HG03064 (cell line): ENCODE results near the gene COL1A1.

Experiments used
- ATAC-seq: cut with Tn5 transposase; IDR thresholded peaks from one replicate; pipeline ENCODE4 v1.9.1; 2021; ENCODE audit warnings: low read depth; ENCODE audit not compliant: unreplicated experiment

Gene COL1A1

DNA sequence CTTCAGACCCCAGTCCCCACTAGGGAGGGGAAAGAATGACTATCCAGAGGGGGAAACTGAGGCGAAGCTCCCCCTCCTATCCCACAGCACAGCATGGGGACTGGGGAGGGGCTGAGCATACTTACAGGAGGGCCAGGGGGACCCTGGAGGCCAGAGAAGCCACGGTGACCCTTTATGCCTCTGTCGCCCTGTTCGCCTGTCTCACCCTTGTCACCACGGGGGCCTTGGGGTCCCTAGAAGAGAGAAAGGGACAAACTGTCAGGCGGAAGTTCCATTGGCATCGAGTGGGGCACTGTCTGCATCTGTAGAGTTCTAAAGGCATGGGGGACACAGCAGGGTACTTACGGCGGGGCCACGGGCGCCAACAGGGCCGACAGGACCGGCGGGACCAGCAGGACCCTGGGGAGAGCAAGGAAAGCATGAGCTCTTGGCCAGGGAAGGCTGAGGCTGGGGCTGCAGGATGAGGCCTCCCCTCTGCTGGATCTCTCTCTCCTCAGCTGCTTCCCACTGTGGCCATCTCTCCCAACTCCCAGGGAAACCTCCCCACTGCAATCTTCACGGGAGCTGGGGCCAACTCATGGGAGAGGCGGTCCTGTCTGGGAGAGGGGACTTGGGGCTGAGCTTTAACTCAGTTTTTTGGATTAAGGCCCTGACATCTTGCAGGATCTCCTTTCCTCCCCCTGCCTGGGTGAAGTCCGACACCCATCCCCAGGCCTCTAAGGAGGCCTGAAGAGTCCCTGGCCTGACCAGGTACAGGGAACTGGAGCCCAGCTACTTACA is 13.5 kb downstream of the COL1A1 start:
- no peak for ATAC-seq

DNA sequence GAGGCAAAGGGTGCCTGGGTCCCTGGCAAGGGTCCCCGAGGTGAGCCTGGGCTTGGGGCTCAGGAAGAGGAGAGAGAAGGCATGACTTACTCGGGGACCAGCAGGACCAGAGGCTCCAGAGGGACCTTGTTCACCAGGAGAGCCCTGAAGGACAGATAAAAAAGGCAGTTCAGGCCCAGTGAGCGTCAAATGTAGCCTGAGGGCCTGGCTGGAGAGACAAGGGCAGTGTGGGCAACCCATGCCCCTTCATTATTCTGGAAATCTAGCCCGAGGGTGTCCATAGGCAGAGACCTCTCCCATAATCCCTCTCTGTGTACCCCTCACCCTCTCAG is 14.1 kb downstream of the COL1A1 start:
- no peak for ATAC-seq

DNA sequence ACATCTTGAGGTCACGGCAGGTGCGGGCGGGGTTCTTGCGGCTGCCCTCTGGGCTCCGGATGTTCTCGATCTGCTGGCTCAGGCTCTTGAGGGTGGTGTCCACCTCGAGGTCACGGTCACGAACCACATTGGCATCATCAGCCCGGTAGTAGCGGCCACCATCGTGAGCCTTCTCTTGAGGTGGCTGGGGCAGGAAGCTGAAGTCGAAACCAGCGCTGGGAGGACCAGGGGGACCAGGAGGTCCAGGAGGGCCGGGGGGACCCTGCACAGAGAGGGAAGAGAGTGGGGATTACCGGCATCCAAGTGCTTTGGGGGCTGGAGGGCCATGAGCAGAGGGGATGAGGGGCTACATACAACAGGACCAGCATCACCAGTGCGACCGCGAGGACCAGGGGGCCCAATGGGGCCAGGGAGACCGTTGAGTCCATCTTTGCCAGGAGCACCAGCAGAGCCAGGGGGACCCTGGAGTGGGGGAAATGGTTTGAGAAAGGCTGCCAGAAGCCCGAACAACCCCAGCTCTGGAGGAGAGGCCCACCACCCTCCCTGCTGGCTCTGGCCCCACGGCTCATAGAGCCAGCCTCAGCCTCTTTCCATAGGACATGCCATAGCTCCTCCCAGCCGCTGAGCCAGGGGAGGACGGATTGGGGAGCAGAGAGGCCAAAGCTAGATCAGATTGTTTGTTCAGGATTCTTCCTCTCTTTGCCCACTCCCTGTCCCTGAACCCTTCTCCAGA is 14.6 kb downstream of the COL1A1 start:
- ATAC-seq: no peak

DNA sequence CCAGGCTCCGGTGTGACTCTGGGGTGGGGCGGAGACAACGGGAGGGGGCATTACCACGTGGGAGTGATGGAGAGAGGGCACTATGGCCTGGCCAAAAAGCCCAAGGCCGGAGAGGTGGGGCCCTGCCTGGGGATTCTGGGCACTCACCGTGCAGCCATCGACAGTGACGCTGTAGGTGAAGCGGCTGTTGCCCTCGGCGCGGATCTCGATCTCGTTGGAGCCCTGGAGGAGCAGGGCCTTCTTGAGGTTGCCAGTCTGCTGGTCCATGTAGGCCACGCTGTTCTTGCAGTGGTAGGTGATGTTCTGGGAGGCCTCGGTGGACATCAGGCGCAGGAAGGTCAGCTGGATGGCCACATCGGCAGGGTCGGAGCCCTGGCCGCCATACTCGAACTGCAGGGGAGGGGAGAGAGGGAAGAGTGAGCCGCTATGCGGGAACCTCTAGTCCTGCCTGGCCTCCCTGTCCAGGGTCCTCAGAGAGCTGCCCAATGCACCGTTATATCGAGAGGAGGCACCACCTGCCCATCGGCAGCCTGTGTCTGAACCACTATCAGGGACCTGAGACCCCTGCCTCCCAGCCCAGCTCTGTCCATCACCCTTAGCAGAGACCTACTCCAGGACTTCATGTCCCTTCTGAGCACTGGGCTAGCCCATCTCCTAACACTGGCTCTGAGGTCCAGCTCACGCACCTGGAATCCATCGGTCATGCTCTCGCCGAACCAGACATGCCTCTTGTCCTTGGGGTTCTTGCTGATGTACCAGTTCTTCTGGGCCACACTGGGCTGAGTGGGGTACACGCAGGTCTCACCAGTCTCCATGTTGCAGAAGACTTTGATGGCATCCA is 15.6 kb downstream of the COL1A1 start:
- no peak for ATAC-seq

DNA sequence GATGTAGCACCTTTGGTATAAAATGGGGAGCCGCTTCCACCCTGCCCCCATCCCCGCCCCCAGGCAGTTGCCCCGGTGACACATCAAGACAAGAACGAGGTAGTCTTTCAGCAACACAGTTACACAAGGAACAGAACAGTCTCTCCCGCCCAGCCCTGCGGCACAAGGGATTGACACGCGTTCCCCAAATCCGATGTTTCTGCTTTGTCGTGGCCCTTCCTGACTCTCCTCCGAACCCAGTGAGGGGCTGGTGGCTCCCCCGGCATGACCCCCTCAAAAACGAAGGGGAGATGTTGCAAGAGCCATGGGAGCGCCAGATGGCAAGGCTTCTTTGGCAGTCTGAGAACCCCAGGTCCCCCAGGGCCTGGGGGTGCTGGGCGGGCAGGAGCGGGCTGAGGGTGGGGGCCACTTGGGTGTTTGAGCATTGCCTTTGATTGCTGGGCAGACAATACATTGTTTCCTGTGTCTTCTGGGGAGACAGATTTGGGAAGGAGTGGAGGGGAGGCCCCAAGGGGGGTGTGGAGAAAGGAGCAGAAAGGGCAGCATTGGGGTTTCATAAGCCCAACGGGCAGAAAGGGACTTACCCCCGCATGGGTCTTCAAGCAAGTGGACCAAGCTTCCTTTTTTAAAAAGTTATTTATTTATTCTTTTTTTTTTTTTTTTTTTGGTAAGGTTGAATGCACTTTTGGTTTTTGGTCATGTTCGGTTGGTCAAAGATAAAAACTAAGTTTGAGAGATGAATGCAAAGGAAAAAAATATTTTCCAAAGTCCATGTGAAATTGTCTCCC is 16.6 kb downstream of the COL1A1 start:
- no peak for ATAC-seq

DNA sequence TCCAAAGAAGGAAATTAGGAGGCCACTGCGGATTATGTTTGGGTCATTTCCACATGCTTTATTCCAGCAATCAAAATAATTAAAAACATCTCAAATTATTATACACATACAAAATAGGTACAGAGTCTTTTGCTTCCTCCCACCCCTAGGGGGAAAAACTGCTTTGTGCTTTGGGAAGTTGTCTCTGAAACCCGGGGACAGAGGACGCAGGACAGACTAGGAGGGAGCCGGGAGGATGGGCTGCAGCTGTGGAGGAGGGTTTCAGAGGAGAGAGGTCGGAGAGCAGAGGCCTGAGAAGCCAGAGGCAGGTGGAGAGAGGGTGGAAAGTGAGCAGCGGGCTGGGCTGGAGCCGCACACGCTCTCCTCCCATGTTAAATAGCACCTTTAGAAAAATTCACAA is 17.4 kb downstream of the COL1A1 start:
- ATAC-seq: no peak

DNA sequence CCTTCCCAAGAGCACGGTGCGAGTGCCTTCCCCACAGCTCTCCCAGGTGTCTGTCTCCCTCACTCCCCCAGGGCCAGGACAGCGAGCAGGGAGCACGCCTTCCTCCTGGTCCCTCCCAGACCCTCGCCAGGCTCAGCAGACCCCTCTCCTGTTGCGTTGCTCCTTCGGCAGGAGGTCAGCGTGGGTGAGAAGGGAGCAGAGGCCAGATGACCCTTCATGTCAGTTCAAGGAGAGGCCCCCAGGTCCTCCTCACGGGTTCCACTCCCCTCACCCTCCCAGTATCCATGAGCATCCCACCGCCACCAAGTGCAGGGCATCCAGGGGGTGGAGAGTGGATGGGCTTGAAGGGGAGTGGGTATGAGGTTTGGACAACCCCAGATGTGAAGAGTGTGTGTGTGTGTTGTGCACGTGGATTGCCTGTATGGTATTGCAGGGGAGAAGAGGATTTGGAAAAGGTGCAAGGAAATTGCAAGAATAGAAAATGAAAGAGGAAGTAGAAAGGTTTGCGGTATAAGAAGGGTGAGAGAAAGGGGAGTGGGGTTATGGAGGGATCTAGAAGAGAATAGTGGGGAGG is 17.9 kb downstream of the COL1A1 start:
- no peak for ATAC-seq

DNA sequence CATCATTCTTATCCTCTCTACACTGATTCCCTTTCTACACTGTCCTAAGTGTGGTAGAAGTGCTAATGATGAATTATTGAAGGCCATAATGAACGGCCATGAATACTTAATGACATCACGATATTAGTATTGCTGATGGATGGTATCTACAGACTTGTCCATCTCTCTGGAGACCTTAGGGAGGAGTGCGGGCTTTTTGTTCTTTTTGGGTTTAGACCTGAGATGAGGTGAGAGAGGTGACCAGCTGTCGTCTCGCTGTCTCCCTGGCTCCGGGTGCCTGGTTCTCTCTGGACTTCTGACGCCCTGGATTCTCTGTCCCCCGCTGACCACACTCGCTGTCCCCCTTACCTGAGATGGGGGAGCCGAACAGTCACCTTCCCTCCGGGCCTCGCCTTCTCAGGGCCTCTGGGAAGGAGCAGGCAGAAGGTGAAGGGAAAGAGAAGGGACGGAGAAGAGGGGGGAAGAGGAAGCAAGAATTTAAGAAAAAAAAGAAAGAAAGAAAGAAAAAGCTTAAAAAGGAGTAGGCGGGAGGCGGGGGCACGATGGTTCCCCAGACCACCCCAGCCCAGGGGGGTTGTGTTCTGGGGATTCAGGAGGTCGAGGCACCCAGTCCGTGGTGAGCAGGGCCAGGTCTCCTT is 18.5 kb downstream of the COL1A1 start:
- ATAC-seq: no peak

DNA sequence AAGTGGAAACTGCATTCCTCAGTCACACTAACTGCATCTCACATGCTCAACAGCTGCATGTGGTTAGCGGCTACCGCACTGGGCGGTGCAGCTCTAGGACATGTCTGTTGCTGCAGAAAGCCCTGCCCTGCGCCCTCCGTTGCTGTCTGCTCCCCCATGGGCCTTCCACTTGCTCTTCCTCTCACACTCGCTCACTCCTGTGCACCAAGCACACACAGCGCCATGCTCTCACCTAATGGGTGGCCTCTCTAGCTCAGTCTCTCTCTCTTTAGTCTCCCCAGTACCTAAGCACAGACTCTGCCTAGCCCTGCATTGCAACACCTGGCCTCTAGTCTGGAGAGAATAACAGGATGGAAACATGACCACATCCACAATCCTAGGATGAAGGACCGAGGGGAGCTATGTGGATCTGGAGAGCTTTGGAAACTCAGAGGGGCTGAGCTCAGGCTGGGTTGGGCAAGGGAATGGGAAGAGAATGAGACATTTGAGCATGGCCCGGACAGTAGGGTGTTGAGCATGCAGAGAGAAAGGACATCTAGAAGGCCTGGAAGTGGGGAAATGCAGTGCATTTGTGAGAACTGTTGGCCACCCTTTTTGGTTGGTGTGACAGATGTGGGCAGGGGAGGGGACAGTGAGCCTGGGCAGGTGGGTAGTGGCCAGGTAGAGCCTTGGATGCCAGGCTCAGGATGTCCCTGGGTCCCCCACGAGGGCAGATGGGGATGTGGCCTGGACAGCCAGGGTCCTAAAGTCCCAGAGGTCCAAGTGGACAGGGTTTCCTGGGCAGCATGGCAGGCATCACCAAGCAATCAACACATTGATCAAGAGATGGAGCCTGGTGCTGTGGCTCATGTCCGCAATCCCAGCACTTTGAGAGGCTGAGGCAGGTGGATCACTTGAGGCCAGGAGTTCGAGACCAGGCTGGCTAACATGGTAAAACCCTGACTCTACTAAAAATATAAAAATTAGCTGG is 19.6 kb downstream of the COL1A1 start:
- no peak for ATAC-seq

DNA sequence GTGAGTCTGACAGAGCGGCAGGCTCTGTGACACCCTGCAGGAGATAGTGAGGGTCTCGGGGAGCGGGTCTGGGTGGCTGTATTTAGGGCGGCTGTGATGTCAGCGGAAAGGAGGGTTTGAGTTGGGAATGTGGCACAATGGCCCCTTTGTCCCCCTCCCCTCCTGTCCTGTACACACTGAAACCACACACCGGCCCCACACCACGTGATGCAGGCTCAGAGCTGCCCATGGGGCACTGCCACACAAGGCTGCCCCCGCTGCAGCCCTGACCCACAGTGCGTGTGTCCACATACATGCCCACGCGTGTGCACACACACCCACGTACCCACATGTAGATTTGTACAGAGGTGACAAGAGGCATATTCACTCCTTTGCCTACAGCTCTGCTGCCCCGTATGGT is 20.3 kb downstream of the COL1A1 start:
- ATAC-seq: no peak

DNA sequence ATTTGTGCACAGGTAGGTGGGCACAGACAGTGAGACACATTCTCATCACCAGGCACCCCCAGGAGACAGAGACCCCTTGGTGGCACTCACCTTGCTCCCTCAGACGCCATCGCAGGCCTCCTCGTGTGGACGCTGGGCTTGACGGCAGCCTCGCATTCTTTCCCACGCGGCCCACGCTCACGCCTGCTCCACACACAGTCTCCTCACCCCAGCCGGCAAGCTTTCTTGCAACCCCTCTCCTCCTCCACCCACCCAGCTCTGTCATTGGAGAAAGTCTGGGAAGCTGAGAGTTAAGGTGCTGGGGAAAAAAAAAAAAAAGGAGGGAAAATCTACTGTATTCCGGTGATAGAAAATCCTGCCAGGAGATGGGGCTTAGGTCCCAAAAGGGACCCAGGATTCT is 20.8 kb downstream of the COL1A1 start:
- no peak for ATAC-seq

DNA sequence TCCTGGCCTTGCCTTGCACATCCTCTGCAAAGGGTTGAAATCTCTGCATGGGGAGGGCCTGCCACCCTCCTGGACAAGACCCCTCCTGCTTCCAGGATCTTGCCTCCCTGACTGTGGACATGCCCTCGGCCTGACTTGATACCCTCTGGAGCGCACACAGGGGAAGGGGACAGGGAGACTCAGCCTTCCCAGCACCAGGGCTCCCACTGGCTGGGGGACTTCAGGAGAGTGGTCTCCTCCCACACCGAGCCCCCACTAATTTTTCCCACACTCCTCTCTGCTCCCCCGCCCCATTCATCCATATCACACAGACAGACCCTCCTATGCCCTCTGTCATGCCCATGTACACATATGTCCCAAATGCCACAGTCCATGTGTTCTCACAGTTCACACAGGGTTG is 21.3 kb downstream of the COL1A1 start:
- ATAC-seq: no peak

DNA sequence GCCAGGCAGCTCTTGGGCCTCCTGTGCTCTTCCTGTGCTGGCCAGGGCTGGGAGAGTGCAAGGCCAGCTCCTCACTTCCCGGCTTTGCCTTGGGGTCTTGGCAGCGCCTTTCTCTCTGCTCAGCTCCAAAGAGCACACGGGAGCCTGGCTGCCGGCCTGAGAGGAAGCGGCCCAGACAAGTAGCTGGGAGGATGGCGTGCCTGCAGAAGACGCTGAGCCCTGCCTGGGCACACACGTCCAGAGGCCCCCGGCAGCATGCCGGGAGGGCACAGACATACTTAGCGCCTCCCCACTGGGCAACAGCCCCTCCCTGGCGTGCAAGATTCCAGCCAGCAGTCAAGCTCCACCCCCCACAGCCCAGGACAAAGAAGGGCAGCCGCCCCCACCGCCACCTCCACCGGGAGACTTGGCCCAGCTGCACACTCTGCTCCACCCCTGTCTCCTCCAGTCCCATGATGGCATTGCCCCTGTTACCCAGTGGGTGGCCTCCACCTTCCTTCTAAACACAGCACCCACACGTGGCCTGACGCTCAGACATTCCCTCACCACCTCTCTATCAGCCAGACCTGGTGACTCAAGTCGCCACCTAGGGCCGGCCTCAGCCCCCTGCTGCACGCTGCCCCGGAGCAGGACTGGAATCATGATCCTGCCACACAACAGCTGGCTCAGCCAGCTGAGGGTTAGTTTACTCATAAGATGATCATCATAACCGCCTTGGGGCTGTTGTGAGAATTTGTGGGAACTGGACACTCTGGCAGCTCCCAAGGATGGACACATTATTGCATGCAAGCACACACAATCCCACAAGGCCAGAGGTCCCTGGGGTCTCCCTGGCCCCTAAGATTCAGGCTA is 23.2 kb downstream of the COL1A1 start:
- ATAC-seq: no peak

DNA sequence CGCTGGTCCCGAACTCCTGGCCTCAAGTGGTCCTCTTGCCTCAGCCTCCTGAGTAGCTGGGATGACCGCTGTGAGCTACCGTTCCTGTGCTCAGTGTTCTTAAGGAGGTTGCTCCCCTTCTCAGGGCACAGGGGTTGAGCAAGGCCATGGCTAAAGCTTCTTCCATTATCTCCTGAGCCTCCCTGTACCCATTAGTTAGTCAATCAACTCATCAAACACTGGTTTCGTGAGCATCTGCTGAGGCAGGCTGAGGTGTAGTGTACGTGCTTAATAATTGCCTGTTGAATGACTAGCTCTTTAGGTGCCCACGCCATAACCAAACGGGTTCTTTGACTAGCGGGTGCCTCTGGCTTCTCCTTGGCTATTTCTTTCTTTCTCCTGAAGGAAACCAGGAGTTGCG is 24.0 kb downstream of the COL1A1 start:
- ATAC-seq: no peak

DNA sequence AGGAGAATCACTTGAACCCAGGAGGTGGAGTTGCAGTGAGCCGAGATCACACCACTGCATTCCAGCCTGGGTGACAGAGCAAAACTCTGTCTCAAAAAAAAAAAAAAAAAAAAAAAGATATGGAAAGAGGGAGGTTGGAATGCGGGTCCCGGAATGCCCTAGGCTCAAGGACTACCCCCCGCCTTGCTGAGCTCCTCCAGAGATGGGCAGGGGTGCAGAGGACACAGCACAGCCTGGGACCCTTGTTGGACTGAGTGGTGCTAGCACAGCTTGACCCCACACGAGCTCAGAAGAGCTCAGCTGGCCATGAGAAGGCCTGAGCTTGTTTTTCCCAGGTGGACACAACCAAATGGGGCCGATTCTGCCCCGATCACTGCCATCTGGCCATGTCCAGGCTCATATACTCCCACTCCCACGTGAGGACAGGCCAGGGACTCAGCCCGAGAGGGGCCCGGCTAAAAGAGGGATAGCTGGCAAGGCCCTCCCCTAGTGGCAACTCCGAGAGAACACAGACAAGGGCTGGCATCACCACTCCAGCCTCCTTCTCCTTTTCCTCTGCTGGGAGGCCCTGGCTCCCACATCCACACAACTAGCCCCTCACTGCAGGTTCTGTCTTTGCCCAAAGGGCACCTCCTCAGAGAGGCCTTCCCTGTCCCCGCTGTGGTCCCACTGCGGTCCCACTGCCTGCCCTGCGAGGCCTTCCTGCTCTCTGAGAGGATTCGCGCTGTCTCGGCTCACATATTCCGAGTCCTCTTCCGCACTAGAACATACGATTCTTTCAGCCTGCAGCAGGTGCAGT is 24.7 kb downstream of the COL1A1 start:
- no peak for ATAC-seq

DNA sequence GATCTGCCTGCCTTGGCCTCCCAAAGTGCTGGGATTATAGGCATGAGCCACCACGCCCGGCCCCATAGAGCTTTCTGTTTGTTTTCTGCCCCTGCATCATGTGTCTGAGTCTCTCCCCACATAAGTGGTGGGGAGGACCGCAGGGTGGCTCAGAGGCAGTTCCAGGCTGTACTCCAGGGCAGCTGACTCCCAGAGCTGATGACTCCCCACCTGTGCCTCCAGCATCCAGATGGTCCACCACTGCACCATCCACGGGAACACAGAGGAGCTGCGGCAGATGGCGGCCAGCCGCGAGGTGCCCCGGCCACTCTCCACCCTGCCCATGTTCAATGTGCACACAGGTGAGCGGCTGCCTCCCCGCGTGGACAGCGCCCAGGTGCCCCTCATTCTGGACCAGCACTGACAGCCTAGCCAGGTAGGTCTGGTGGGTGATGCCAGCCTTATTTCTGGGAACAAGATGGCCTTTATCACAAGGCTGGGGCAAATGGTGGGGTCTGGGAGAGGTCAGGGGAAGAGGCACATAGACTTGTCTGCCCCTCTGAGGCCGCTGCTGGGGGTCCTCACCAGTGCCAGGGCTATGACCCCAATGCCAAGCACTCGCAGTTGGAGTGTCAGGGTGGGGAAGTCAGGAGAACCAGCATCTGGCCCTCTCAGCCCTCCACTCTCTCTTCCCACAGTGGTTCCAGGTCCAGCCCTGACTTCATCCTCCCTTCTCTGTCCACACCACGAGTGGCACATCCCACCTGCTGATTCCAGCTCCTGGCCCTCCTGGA is 26.2 kb downstream of the COL1A1 start:
- ATAC-seq: no peak
